Activated B cell treated with CpG ODN at 0.5 μM for 24 hours (primary cell): Measurements from ENCODE around the gene TFAP2A. TPM values are rescaled to one million over a fixed set of nuclear protein-coding genes. Genes with fewer than 3 reads are reported as not detected.

ENCODE experiments used
- ATAC-seq: fragments of 200-7000 bp; cut with Tn5 transposase; one replicate; pipeline ENCODE4 v1.10.0; 2021; ENCODE audit warnings: low read depth, mild to moderate bottlenecking, moderate library complexity
- CTCF ChIA-PET: fragments of 350-600 bp; sonication (Branson Sonifier 250); formaldehyde crosslinking; loops from one replicate; lab custom pipeline; 2021; ENCODE audit warnings: antibody characterized with exemption; lab: Charles Lee
- POLR2A ChIA-PET: fragments of 350-600 bp; sonication (Branson Sonifier 250); formaldehyde crosslinking; loops from one replicate; lab custom pipeline; 2021; ENCODE audit warnings: antibody characterized with exemption; lab: Charles Lee
- DNase-seq: peaks from one replicate; pipeline ENCODE4 v3.0.0; 2022
- H3K27ac Mint-ChIP-seq: one replicate; pipeline ENCODE4 v1.8.0; 2020; ENCODE audit warnings: mixed read lengths
- H3K27me3 Mint-ChIP-seq: one replicate; pipeline ENCODE4 v1.8.0; 2021; ENCODE audit warnings: mixed read lengths
- H3K36me3 Mint-ChIP-seq: one replicate; pipeline ENCODE4 v1.8.0; 2021; ENCODE audit warnings: low read depth, mixed read lengths
- H3K4me1 Mint-ChIP-seq: one replicate; pipeline ENCODE4 v1.8.0; 2021; ENCODE audit warnings: mixed read lengths
- H3K4me3 Mint-ChIP-seq: one replicate; pipeline ENCODE4 v1.8.0; 2020; ENCODE audit warnings: mild to moderate bottlenecking, mixed read lengths
- H3K9me3 Mint-ChIP-seq: one replicate; pipeline ENCODE4 v1.8.0; 2020; ENCODE audit warnings: mixed read lengths
- CTCF ChIP-seq: fragments of 200-600 bp; IDR thresholded peaks from one replicate; pipeline ENCODE4 v1.8.0; 2022; ENCODE audit warnings: antibody characterized with exemption, mild to moderate bottlenecking
- intact Hi-C: fragments of 100-400 bp; cut with micrococcal nuclease; formaldehyde crosslinking; loops from one replicate; pipeline ENCODE4 v1.15.1; 2024
- total RNA-seq: library from RNA; stranded (reverse); gene quantifications from 2 replicates; pipeline ENCODE4 v1.2.3, GENCODE V29; 2022

Gene TFAP2A
- total RNA-seq, 1 donor from 2014 or later: not detected

- no peak for ATAC-seq
- Mint-ChIP-seq H3K4me1 (peaks cover 12% of the 10 kb centered on the region), H3K36me3 (peaks cover 11% of the 10 kb centered on the region), H3K27ac (no peak overlapping the region), H3K4me3 (peak overlapping the region; percentile 11), H3K9me3 (peaks cover 13% of the 10 kb centered on the region), H3K27me3 (peaks cover 65% of the 10 kb centered on the region)
- ChIA-PET CTCF (no interaction called here), POLR2A (no interaction called here)
- no peak for DNase-seq
- intact Hi-C loops: no loop called here
- no peak for TF ChIP-seq CTCF
Observed at GRCh38 chr6:10416863-10417641, 2.2 kb upstream of the TFAP2A start.

- peaks cover 65% of the 10 kb centered on the region for H3K27me3 Mint-ChIP-seq
- peaks cover 13% of the 10 kb centered on the region for H3K9me3 Mint-ChIP-seq
- ChIA-PET POLR2A (no interaction called here), CTCF (no interaction called here)
- H3K4me1 Mint-ChIP-seq: peaks cover 18% of the 10 kb centered on the region
- H3K27ac Mint-ChIP-seq: no peak overlapping the region
- H3K4me3 Mint-ChIP-seq: no peak overlapping the region
- DNase-seq (no peak), ATAC-seq (no peak)
- H3K36me3 Mint-ChIP-seq: peaks cover 16% of the 10 kb centered on the region
- TF ChIP-seq CTCF: no peak
- intact Hi-C loops: no loop called here
Observed at GRCh38 chr6:10416516-10416862, 1.6 kb upstream of the TFAP2A start.

GRCh38 chr6:10415617-10416480 lies 975 bp upstream of the TFAP2A start:
- ChIA-PET POLR2A (no interaction called here), CTCF (no interaction called here)
- Mint-ChIP-seq H3K9me3 (peaks cover 13% of the 10 kb centered on the region), H3K4me3 (peak overlapping the region; percentile 28), H3K27ac (peak overlapping the region; percentile 35), H3K36me3 (peaks cover 16% of the 10 kb centered on the region), H3K27me3 (peaks cover 63% of the 10 kb centered on the region), H3K4me1 (peaks cover 22% of the 10 kb centered on the region)
- ATAC-seq: no peak
- intact Hi-C loops: no loop called here
- no peak for DNase-seq
- TF ChIP-seq CTCF: no peak

- DNase-seq: no peak
- CTCF ChIA-PET: interaction anchor here (0.8 kb wide), 1 partner anchor 31 kb away, joined by 3 read pairs; no protein-coding TSS in a partner anchor
- peaks cover 65% of the 10 kb centered on the region for H3K27me3 Mint-ChIP-seq
- POLR2A ChIA-PET: interaction anchor here (0.6 kb wide), 1 partner anchor 20 kb away, joined by 4 read pairs; no protein-coding TSS in a partner anchor
- peaks cover 22% of the 10 kb centered on the region for H3K4me1 Mint-ChIP-seq
- intact Hi-C loops: loop anchor here (2.0 to 5.0 kb wide), 2 partner anchors 31 to 473 kb away; partner anchors contain the start of gene SYCP2L
- peak overlapping the region; percentile 41 for H3K27ac Mint-ChIP-seq
- H3K4me3 Mint-ChIP-seq: peak overlapping the region; percentile 77
- TF ChIP-seq CTCF: no peak
- ATAC-seq: no peak
- H3K9me3 Mint-ChIP-seq: peaks cover 14% of the 10 kb centered on the region
- H3K36me3 Mint-ChIP-seq: peaks cover 13% of the 10 kb centered on the region
Observed at GRCh38 chr6:10413850-10414738, 780 bp downstream of the TFAP2A start.
